Transverse colon (tissue), 4 donors: ENCODE results near the gene PTPRN2. TPM values are rescaled to one million over a fixed set of nuclear protein-coding genes. Genes with fewer than 3 reads are reported as not detected.

Experiments
- DNase-seq: peaks from one replicate; pipeline ENCODE4 v3.0.0-alpha.2; 2019
- H3K27ac ChIP-seq, 4 donors: fragments of 200-600 bp; sonication (generic); 2 replicates each; pipeline ENCODE4 v1.5.1; 2016 to 2018; ENCODE audit warnings: inconsistent platforms in 4 of 4
- H3K27me3 ChIP-seq: fragments of 200-600 bp; sonication (generic); 2 replicates; pipeline ENCODE4 v1.5.1; 2017; ENCODE audit warnings: inconsistent platforms
- H3K36me3 ChIP-seq, 4 donors: fragments of 200-600 bp; sonication (generic); 2 replicates each; pipeline ENCODE4 v1.5.1; 2017 to 2019; ENCODE audit warnings: inconsistent platforms in 4 of 4
- H3K4me1 ChIP-seq, 4 donors: fragments of 200-600 bp; sonication (generic); 2 replicates each; pipeline ENCODE4 v1.5.1; 2017 to 2020; ENCODE audit warnings: inconsistent platforms in 4 of 4
- H3K4me3 ChIP-seq, 4 donors: fragments of 200-600 bp; sonication (generic); 1 replicate in 1 of 4; 2 replicates in 3 of 4; pipeline versions ENCODE4 v1.5.1 to v1.6.1; 2017 to 2019; ENCODE audit warnings: inconsistent platforms in 4 of 4
- H3K9me3 ChIP-seq, 2 donors: fragments of 200-600 bp; sonication (generic); 2 replicates each; pipeline ENCODE4 v1.5.1; 2017 to 2019; ENCODE audit warnings: inconsistent platforms in 2 of 2
- CTCF ChIP-seq, 5 experiments: fragments of 200-600 bp in 3 of 5; fragments of 450-650 bp in 2 of 5; sonication (generic) in 3 of 5; IDR thresholded peaks; 1 replicate in 2 of 5; 2 replicates in 3 of 5; pipeline ENCODE4 v1.5.1; 2016 to 2017; ENCODE audit warnings: antibody characterized with exemption in 5 of 5, inconsistent platforms in 3 of 5, mild to moderate bottlenecking in 2 of 5, moderate library complexity in 1 of 5
- EP300 ChIP-seq: sonication (generic); formaldehyde crosslinking; IDR thresholded peaks from one replicate; pipeline ENCODE4 v1.6.1; 2017; ENCODE audit warnings: antibody characterized with exemption, low read depth
- POLR2A ChIP-seq: fragments of 450-650 bp; IDR thresholded peaks from one replicate; pipeline ENCODE4 v1.6.1; 2016; ENCODE audit warnings: antibody characterized with exemption, mild to moderate bottlenecking, moderate library complexity
- POLR2AphosphoS5 ChIP-seq, 3 donors: sonication (generic); formaldehyde crosslinking; IDR thresholded peaks; one replicate each; pipeline ENCODE4 v1.6.1; 2016; ENCODE audit warnings: antibody characterized with exemption in 3 of 3
- WGBS, 2 donors: methylation state at CpG; one replicate each; pipeline ENCODE4 v1.1.5; 2018; ENCODE audit warnings: low coverage in 1 of 2; 5-methylcytosine and 5-hydroxymethylcytosine counted together
- in situ Hi-C, 4 donors: fragments of 200-750 bp; cut with MboI; loops; one replicate each; pipeline versions ENCODE4 v1.15.0 to v1.15.1; 2017; ENCODE audit warnings: low sequenced_read_pairs in 3 of 4, low pct_ligation_motif_present in 1 of 4, low pct_unique_long_range_greater_than_20kb in 1 of 4
- intact Hi-C: fragments of 100-400 bp; cut with DNase I; formaldehyde crosslinking; loops from one replicate; pipeline ENCODE4 v1.15.1; 2023; ENCODE audit warnings: low total_unique reads
- total RNA-seq, 4 donors: library from RNA; depleted of rRNA; stranded (reverse); fragments of >200 nt; gene quantifications; one replicate each; pipeline ENCODE4 v1.1.0, GENCODE V29; 2016

PTPRN2 gene
- total RNA-seq, 4 donors from 2014 or later = 15.4 to 31.1 (median 21.8) TPM

GRCh38 chr7:158248816-158249215 lies 338.8 kb downstream of the PTPRN2 start:
- intact Hi-C loops = no loop called here
- Histone ChIP-seq H3K4me3 (no peak overlapping the region), H3K27ac (no peak overlapping the region), H3K9me3 (no peaks in the 10 kb centered on the region), H3K27me3 (no peaks in the 10 kb centered on the region), H3K4me1 (no peaks in the 10 kb centered on the region), H3K36me3 (no peaks in the 10 kb centered on the region)
- TF ChIP-seq CTCF (IDR thresholded peaks at IDR 0.05) (no peak), POLR2A (no peak)
- WGBS, 2 donors = 53 to 88% methylated on average over 3 to 10 of the region's 10 CpGs
- no peak for DNase-seq
- in situ Hi-C loops = no loop called here

GRCh38 chr7:158247758-158248487 lies 339.7 kb downstream of the PTPRN2 start:
- TF ChIP-seq CTCF (IDR thresholded peaks at IDR 0.05) = no peak
- H3K9me3 ChIP-seq = no peaks in the 10 kb centered on the region
- no peaks in the 10 kb centered on the region for H3K36me3 ChIP-seq
- intact Hi-C loops = no loop called here
- no peaks in the 10 kb centered on the region for H3K27me3 ChIP-seq
- no peak overlapping the region for H3K4me3 ChIP-seq
- H3K4me1 ChIP-seq = no peaks in the 10 kb centered on the region
- WGBS, 2 donors = 91% methylated on average over 14 of the region's 14 CpGs; no CpG with 5 or more reads in 1 of the 2 donors
- no peak overlapping the region for H3K27ac ChIP-seq
- in situ Hi-C loops = no loop called here
- no peak for DNase-seq

- H3K4me1 ChIP-seq = no peaks in the 10 kb centered on the region
- intact Hi-C loops = no loop called here
- no peaks in the 10 kb centered on the region for H3K27me3 ChIP-seq
- WGBS, 2 donors = 94 to 100% methylated on average over 1 to 28 of the region's 28 CpGs
- DNase-seq = no peak
- no peaks in the 10 kb centered on the region for H3K9me3 ChIP-seq
- H3K36me3 ChIP-seq = no peaks in the 10 kb centered on the region
- no peak overlapping the region for H3K27ac ChIP-seq
- in situ Hi-C loops = no loop called here
- no peak overlapping the region for H3K4me3 ChIP-seq
- TF ChIP-seq CTCF (IDR thresholded peaks at IDR 0.05) (no peak), POLR2A (no peak), EP300 (no peak), POLR2AphosphoS5 (IDR thresholded peaks at IDR 0.05) (no peak)
Measured at GRCh38 chr7:158246960-158247673, 340.5 kb downstream of the PTPRN2 start.

GRCh38 chr7:158246272-158246959 lies 341.2 kb downstream of the PTPRN2 start:
- in situ Hi-C loops = no loop called here
- no peak overlapping the region for H3K4me3 ChIP-seq
- H3K27me3 ChIP-seq = no peaks in the 10 kb centered on the region
- H3K27ac ChIP-seq = no peak overlapping the region
- intact Hi-C loops = no loop called here
- no peak for DNase-seq
- WGBS, 2 donors = 87 to 90% methylated on average over 21 to 24 of the region's 24 CpGs
- H3K4me1 ChIP-seq = no peaks in the 10 kb centered on the region
- no peaks in the 10 kb centered on the region for H3K36me3 ChIP-seq
- TF ChIP-seq CTCF (IDR thresholded peaks at IDR 0.05) (no peak), POLR2A (no peak), EP300 (no peak), POLR2AphosphoS5 (IDR thresholded peaks at IDR 0.05) (no peak)
- H3K9me3 ChIP-seq = no peaks in the 10 kb centered on the region
